ENCODE measurements around the gene CUL4A.

The CUL4A gene

DNA sequence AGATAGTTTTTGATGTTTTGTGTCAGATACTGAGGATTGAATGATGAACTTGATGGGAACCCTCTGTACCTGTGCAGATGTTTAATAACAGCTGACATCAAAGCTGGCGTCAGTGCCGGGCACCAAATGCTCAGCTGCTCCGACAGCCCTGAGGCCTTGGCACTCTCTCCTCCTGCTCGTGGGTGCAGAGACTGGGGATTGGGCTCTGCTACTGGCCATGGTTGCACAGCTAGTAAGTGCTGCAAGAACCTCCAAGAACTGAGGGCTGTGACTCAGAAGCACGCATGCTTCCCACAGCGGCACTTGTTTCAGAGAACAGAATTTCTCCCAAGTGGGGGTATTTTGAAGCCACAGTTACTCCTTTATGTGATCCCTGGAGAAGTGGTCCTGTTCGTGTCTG, 93.6 kb downstream of the CUL4A start:
- ChIA-PET CTCF (no interaction called here), POLR2A (no interaction called here)
- Histone ChIP-seq H3K4me1 (ENCODE audit: control insufficient read depth, insufficient read depth, low read length) (no peaks in the 10 kb centered on the region), H3K36me3 (ENCODE audit: control insufficient read depth in 2 of 2, insufficient read depth in 1 of 2, low read length in 2 of 2) (peaks cover 0 to 7% of the 10 kb centered on the region in 2 experiments; a peak in 2 of 3 replicates), H3K9me3 (ENCODE audit: control insufficient read depth, insufficient read depth, low read depth, low read length) (no peaks in the 10 kb centered on the region), H3K27ac (ENCODE audit: extremely low read depth, low read depth, low read length) (no peak overlapping the region), H3K4me3 (ENCODE audit: low read depth, low read length) (no peak overlapping the region)
- TF ChIP-seq ZNF664 (tag by site-specific recombination; IDR thresholded peaks at IDR 0.05) = 0 out of 2 replicates have a peak, but pooled peaks have one; percentile 2
- no peak for TF ChIP-seq ZNF184 (tag by site-specific recombination; IDR thresholded peaks at IDR 0.05)

- TF ChIP-seq ZNF2 (tag by site-specific recombination; IDR thresholded peaks at IDR 0.05) (no peak), ZBTB17 (tag by site-specific recombination; IDR thresholded peaks at IDR 0.05) (0 out of 2 replicates have a peak, but pooled peaks have one; percentile 16), REPIN1 (tag by site-specific recombination; IDR thresholded peaks at IDR 0.05; ENCODE audit: low read depth) (no peak)
- TF ChIP-seq, protein P1, sequence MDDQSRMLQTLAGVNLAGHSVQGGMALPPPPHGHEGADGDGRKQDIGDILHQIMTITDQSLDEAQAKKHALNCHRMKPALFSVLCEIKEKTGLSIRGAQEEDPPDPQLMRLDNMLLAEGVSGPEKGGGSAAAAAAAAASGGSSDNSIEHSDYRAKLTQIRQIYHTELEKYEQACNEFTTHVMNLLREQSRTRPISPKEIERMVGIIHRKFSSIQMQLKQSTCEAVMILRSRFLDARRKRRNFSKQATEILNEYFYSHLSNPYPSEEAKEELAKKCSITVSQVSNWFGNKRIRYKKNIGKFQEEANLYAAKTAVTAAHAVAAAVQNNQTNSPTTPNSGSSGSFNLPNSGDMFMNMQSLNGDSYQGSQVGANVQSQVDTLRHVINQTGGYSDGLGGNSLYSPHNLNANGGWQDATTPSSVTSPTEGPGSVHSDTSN (CRISPR knock-in tag; IDR thresholded peaks at IDR 0.05) = no peak
- H3K36me3 ChIP-seq (ENCODE audit: control insufficient read depth in 2 of 2, insufficient read depth in 1 of 2, low read length in 2 of 2) = peaks cover 0 to 7% of the 10 kb centered on the region in 2 experiments; a peak in 2 of 3 replicates
- no peaks in the 10 kb centered on the region for H3K4me1 ChIP-seq (ENCODE audit: control insufficient read depth, insufficient read depth, low read length)
- no peaks in the 10 kb centered on the region for H3K9me3 ChIP-seq (ENCODE audit: control insufficient read depth, insufficient read depth, low read depth, low read length)
- ChIA-PET CTCF (no interaction called here), POLR2A (no interaction called here)
- no peak overlapping the region for H3K27ac ChIP-seq (ENCODE audit: extremely low read depth, low read depth, low read length)
- no peak overlapping the region for H3K4me3 ChIP-seq (ENCODE audit: low read depth, low read length)
Observed at GRCh38 chr13:113304121-113304520, 94.7 kb downstream of the CUL4A start.

DNA sequence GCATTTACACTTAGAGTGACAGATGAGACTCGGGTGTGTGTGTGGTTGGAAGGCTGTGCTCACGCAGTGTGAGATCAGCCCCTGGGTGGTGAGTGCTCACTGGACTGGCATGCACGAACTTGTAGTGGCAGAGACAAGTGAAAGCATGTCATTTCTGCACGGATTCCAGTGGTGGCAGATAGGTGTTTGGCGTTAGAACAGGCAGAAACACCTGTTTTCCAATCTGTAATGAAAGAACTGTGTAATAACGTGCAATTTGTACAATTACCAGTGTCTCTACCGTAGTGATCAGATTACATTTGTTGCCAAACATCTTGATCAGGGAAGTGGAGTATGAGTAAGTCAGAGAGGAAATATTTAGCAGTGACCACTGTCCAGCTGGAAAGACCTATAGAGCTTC, 95.8 kb downstream of the CUL4A start:
- CTCF ChIA-PET = no interaction called here
- Histone ChIP-seq H3K4me1 (ENCODE audit: control insufficient read depth, insufficient read depth, low read length) (no peaks in the 10 kb centered on the region), H3K9me3 (ENCODE audit: control insufficient read depth, insufficient read depth, low read depth, low read length) (no peaks in the 10 kb centered on the region), H3K36me3 (ENCODE audit: control insufficient read depth in 2 of 2, insufficient read depth in 1 of 2, low read length in 2 of 2) (peaks cover 0 to 13% of the 10 kb centered on the region in 2 experiments; a peak in 2 of 3 replicates), H3K4me3 (ENCODE audit: low read depth, low read length) (no peak overlapping the region), H3K27ac (ENCODE audit: extremely low read depth, low read depth, low read length) (no peak overlapping the region)
- TF ChIP-seq ZNF518A (tag by site-specific recombination; conservative IDR thresholded peaks at IDR 0.05; ENCODE audit: low read depth) (no peak), SCRT2 (tag by site-specific recombination; IDR thresholded peaks at IDR 0.05) (peak; percentile 88), GLIS1 (tag by site-specific recombination; IDR thresholded peaks at IDR 0.05) (peak; percentile 67), ZIC2 (tag by site-specific recombination; IDR thresholded peaks at IDR 0.05) (peak; percentile 35; the same call in 1 of the 2 replicates), GLIS2 (tag by site-specific recombination; IDR thresholded peaks at IDR 0.05) (0 out of 2 replicates have a peak, but pooled peaks have one; percentile 15), ZNF394 (tag by site-specific recombination; IDR thresholded peaks at IDR 0.05; ENCODE audit: borderline replicate concordance) (0 out of 2 replicates have a peak, but pooled peaks have one; percentile 18), SP7 (tag by site-specific recombination; IDR thresholded peaks at IDR 0.05) (peak; percentile 72), PRDM1 (tag by site-specific recombination; IDR thresholded peaks at IDR 0.05) (0 out of 2 replicates have a peak, but pooled peaks have one; percentile 14)
- TF ChIP-seq, protein P2, sequence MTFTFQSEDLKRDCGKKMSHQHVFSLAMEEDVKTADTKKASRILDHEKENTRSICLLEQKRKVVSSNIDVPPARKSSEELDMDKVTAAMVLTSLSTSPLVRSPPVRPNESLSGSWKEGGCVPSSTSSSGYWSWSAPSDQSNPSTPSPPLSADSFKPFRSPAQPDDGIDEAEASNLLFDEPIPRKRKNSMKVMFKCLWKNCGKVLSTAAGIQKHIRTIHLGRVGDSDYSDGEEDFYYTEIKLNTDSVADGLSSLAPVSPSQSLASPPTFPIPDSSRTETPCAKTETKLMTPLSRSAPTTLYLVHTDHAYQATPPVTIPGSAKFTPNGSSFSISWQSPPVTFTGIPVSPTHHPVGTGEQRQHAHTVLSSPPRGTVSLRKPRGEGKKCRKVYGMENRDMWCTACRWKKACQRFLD (tag by site-specific recombination; IDR thresholded peaks at IDR 0.05) = no peak
- TF ChIP-seq, protein P3, sequence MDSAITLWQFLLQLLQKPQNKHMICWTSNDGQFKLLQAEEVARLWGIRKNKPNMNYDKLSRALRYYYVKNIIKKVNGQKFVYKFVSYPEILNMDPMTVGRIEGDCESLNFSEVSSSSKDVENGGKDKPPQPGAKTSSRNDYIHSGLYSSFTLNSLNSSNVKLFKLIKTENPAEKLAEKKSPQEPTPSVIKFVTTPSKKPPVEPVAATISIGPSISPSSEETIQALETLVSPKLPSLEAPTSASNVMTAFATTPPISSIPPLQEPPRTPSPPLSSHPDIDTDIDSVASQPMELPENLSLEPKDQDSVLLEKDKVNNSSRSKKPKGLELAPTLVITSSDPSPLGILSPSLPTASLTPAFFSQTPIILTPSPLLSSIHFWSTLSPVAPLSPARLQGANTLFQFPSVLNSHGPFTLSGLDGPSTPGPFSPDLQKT (IDR thresholded peaks at IDR 0.05; ENCODE audit: borderline replicate concordance, low read depth, low read length) = no peak
- POLR2A ChIA-PET = no interaction called here
